Fibroblast of lung (primary cell): ENCODE results near the gene GALC.

Experiments
- CTCF ChIP-seq, 2 donors: IDR thresholded peaks in 1 of 2; conservative IDR thresholded peaks in 1 of 2; 1 replicate in 1 of 2; 2 replicates in 1 of 2; pipeline ENCODE4 v1.5.1; 2011 to 2012; ENCODE audit warnings: low read length in 2 of 2, control low read depth in 1 of 2, inconsistent platforms in 1 of 2, low read depth in 1 of 2, mild to moderate bottlenecking in 1 of 2
- EZH2 ChIP-seq: IDR thresholded peaks from 2 replicates; pipeline ENCODE4 v1.5.1; 2012; ENCODE audit warnings: low read length, control low read depth, mild to moderate bottlenecking; ENCODE audit errors: missing control alignments

- TF ChIP-seq CTCF (conservative IDR thresholded peaks at IDR 0.05 in 1 of 2, IDR thresholded peaks at IDR 0.05 in 1 of 2; ENCODE audit: low read depth in 1 of 2, low read length in 2 of 2) = no peak
- TF ChIP-seq EZH2 = no peak
Observed at GRCh38 chr14:87975636-87976035, 17.3 kb downstream of the GALC start.
